Muscle layer of duodenum (tissue), 2 donors: ENCODE results near the gene ADAMTS13.

Source experiments
- H3K27ac ChIP-seq: one replicate; pipeline ENCODE4 v1.7.0; 2013; ENCODE audit warnings: mild to moderate bottlenecking, low read length
- H3K27me3 ChIP-seq: one replicate; pipeline ENCODE4 v1.7.0; 2013; ENCODE audit warnings: low read depth, mild to moderate bottlenecking, control low read depth, low read length
- H3K36me3 ChIP-seq, 2 donors: one replicate each; pipeline ENCODE4 v1.7.0; 2013; ENCODE audit warnings: low read length in 2 of 2, control low read depth in 1 of 2, mild to moderate bottlenecking in 1 of 2; ENCODE audit not compliant: insufficient read depth in 2 of 2, control insufficient read depth in 1 of 2
- H3K4me1 ChIP-seq, 2 donors: one replicate each; pipeline ENCODE4 v1.7.0; 2013; ENCODE audit warnings: low read length in 2 of 2, mild to moderate bottlenecking in 2 of 2, control low read depth in 1 of 2, moderate library complexity in 1 of 2; ENCODE audit not compliant: insufficient read depth in 2 of 2, control insufficient read depth in 1 of 2
- H3K4me3 ChIP-seq, 2 donors: one replicate each; pipeline ENCODE4 v1.7.0; 2013; ENCODE audit warnings: low read length in 2 of 2, low read depth in 1 of 2, mild to moderate bottlenecking in 1 of 2
- H3K9me3 ChIP-seq, 2 donors: one replicate each; pipeline ENCODE4 v1.7.0; 2013; ENCODE audit warnings: low read length in 2 of 2, control low read depth in 1 of 2, mild to moderate bottlenecking in 1 of 2; ENCODE audit not compliant: control insufficient read depth in 1 of 2
- donor health status: healthy.

The ADAMTS13 gene

GRCh38 chr9:133507246-133507965, 85.2 kb downstream of the ADAMTS13 start:
- Histone ChIP-seq H3K27ac (no peak overlapping the region), H3K4me1 (peaks cover 0 to 20% of the 10 kb centered on the region in 2 donors), H3K4me3 (no peak overlapping the region), H3K9me3 (peaks cover 0 to 2% of the 10 kb centered on the region in 2 donors), H3K36me3 (no peaks in the 10 kb centered on the region), H3K27me3 (no peaks in the 10 kb centered on the region)

- H3K36me3 ChIP-seq = no peaks in the 10 kb centered on the region
- no peak overlapping the region for H3K4me3 ChIP-seq
- H3K4me1 ChIP-seq = peaks cover 0 to 20% of the 10 kb centered on the region in 2 donors
- H3K27me3 ChIP-seq = no peaks in the 10 kb centered on the region
- no peaks in the 10 kb centered on the region for H3K9me3 ChIP-seq
- H3K27ac ChIP-seq = no peak overlapping the region
These were observed 85.9 kb downstream of the ADAMTS13 start for GRCh38 chr9:133508046-133508445.
